GM12878 (cell line): ENCODE measurements around the gene GATAD2B.

Source experiments
- BACH1 ChIP-seq: fragments of 450-650 bp; IDR thresholded peaks from 2 replicates; pipeline ENCODE4 v1.6.1; 2017; ENCODE audit warnings: mild to moderate bottlenecking, borderline replicate concordance
- BCL11A ChIP-seq: IDR thresholded peaks from 2 replicates; pipeline ENCODE4 v1.6.1; 2011; ENCODE audit warnings: low read depth, low read length
- CREB1 ChIP-seq: IDR thresholded peaks from 2 replicates; pipeline ENCODE4 v1.6.1; 2012; ENCODE audit warnings: low read depth, mild to moderate bottlenecking, inconsistent platforms
- CREM ChIP-seq: IDR thresholded peaks from 2 replicates; pipeline ENCODE4 v1.6.1; 2014; ENCODE audit warnings: antibody characterized with exemption, low read depth
- CTCF ChIP-seq, 3 experiments: IDR thresholded peaks in 2 of 3; conservative IDR thresholded peaks in 1 of 3; 2 replicates each; pipeline ENCODE4 v1.5.1; 2011; ENCODE audit warnings: low read depth in 3 of 3, low read length in 3 of 3, mild to moderate bottlenecking in 3 of 3, control low read depth in 2 of 3, moderate library complexity in 2 of 3, inconsistent platforms in 1 of 3, mixed read lengths in 1 of 3; ENCODE audit not compliant: control insufficient read depth in 2 of 3, insufficient read depth in 1 of 3; ENCODE audit errors: extremely low read depth in 1 of 3
- ETV6 ChIP-seq, 2 experiments: fragments of 450-650 bp in 1 of 2; IDR thresholded peaks in 1 of 2; conservative IDR thresholded peaks in 1 of 2; 2 replicates each; pipeline ENCODE4 v1.6.1; 2014; ENCODE audit warnings: antibody characterized with exemption in 1 of 2, borderline replicate concordance in 1 of 2, low read depth in 1 of 2, mild to moderate bottlenecking in 1 of 2, moderate library complexity in 1 of 2
- EZH2 ChIP-seq: IDR thresholded peaks from 2 replicates; pipeline ENCODE4 v1.6.1; 2012; ENCODE audit warnings: low read depth, mild to moderate bottlenecking, control low read depth, inconsistent platforms, low read length, borderline replicate concordance; ENCODE audit not compliant: control insufficient read depth
- IRF4 ChIP-seq: IDR thresholded peaks from 2 replicates; pipeline ENCODE4 v1.6.1; 2011; ENCODE audit warnings: low read depth, low read length
- JUNB ChIP-seq: IDR thresholded peaks from 2 replicates; pipeline ENCODE4 v1.6.1; 2016; ENCODE audit warnings: antibody characterized with exemption, mild to moderate bottlenecking
- USF1 ChIP-seq: IDR thresholded peaks from 2 replicates; pipeline ENCODE4 v1.6.1; 2011; ENCODE audit warnings: borderline replicate concordance, low read depth, mild to moderate bottlenecking, moderate library complexity, mixed read lengths, low read length; ENCODE audit not compliant: insufficient read depth; ENCODE audit errors: extremely low read length
- ZBTB11 ChIP-seq: fragments of 450-650 bp; formaldehyde crosslinking; IDR thresholded peaks from 2 replicates; pipeline ENCODE4 v1.5.0; 2022; ENCODE audit warnings: mild to moderate bottlenecking, missing genetic modification characterization

- TF ChIP-seq BACH1 (no peak), CTCF (IDR thresholded peaks at IDR 0.05 in 2 of 3, conservative IDR thresholded peaks at IDR 0.05 in 1 of 3; ENCODE audit: control insufficient read depth in 2 of 3, extremely low read depth in 1 of 3, insufficient read depth in 1 of 3, low read depth in 3 of 3, low read length in 3 of 3) (no peak), ZBTB11 (CRISPR knock-in tag) (no peak), ETV6 (conservative IDR thresholded peaks at IDR 0.05 in 1 of 2, IDR thresholded peaks at IDR 0.05 in 1 of 2; ENCODE audit: borderline replicate concordance in 1 of 2, low read depth in 1 of 2) (no peak), EZH2 (no peak), BCL11A (no peak), IRF4 (no peak), USF1 (no peak), CREM (no peak), CREB1 (no peak), JUNB (no peak)
These were observed 123.0 kb downstream of the GATAD2B start for GRCh38 chr1:153799566-153800465.
